GM12878 (cell line): Measurements from ENCODE around the gene HTR3A. TPM values are rescaled to one million over a fixed set of nuclear protein-coding genes. Genes with fewer than 3 reads are reported as not detected.

Source experiments
- ATAC-seq: fragments of 200-7000 bp; cut with Tn5 transposase; 3 replicates; pipeline ENCODE4 v1.9.1; 2020; ENCODE audit warnings: mild to moderate bottlenecking, moderate library complexity
- BruUV-seq: library from RNA; stranded (reverse); fragments of 400-500 nt; replicated peaks from 2 replicates; lab custom pipeline; 2021; lab: Mats Ljungman, UMichigan
- CTCF ChIA-PET: fragments of 300-600 bp; sonication (Branson Sonifier 250); formaldehyde crosslinking; extraction: SDS; loops from one replicate; lab custom pipeline; 2021; ENCODE audit warnings: inconsistent platforms; lab: Yijun Ruan, JAX
- POLR2A ChIA-PET: fragments of 350-600 bp; formaldehyde crosslinking; extraction: SDS; loops from one replicate; lab custom pipeline; 2021; ENCODE audit warnings: inconsistent platforms; lab: Charles Lee
- RAD21 ChIA-PET: fragments of 300-600 bp; sonication (Branson Sonifier 250); formaldehyde crosslinking; loops from one replicate; lab custom pipeline; 2023; ENCODE audit warnings: antibody characterized with exemption; ENCODE audit not compliant: unreplicated experiment; lab: Charles Lee
- SMC1A ChIA-PET: fragments of 300-600 bp; sonication (Branson Sonifier 250); formaldehyde crosslinking; loops from one replicate; lab custom pipeline; 2023; ENCODE audit not compliant: unreplicated experiment, uncharacterized antibody; lab: Charles Lee
- DNase-seq: peaks from one replicate; pipeline ENCODE4 v3.0.0-alpha.2; 2011; ENCODE audit warnings: low read depth, low spot score
- FAIRE-seq: peaks from 3 replicates; lab custom pipeline; 2011; peaks lifted over from hg19 to GRCh38; lab: Jason Lieb, UNC
- H2AFZ ChIP-seq: 2 replicates; pipeline ENCODE4 v1.6.0; 2011; ENCODE audit warnings: low read depth, low read length, control low read depth; ENCODE audit not compliant: control insufficient read depth
- H3K27ac ChIP-seq: 2 replicates; pipeline ENCODE4 v1.5.1; 2011; ENCODE audit warnings: control low read depth; ENCODE audit not compliant: control insufficient read depth, insufficient read depth
- H3K27me3 ChIP-seq, 2 experiments: replicated peaks in 1 of 2; 2 replicates each; pipeline versions ENCODE4 v1.6.0 to v1.6.1; 2011; ENCODE audit warnings: low read length in 1 of 2; ENCODE audit not compliant: control insufficient read depth in 2 of 2, insufficient read depth in 2 of 2
- H3K36me3 ChIP-seq, 2 experiments: 2 replicates each; pipeline ENCODE4 v1.5.1; 2011; ENCODE audit warnings: low read length in 1 of 2; ENCODE audit not compliant: control insufficient read depth in 2 of 2, insufficient read depth in 2 of 2
- H3K4me1 ChIP-seq: 2 replicates; pipeline ENCODE4 v1.6.1; 2011; ENCODE audit warnings: mild to moderate bottlenecking, low read length, moderate library complexity, mixed read lengths; ENCODE audit not compliant: control insufficient read depth, insufficient read depth
- H3K4me2 ChIP-seq: 2 replicates; pipeline ENCODE4 v1.6.0; 2011; ENCODE audit warnings: control low read depth; ENCODE audit not compliant: control insufficient read depth, insufficient read depth
- H3K4me3 ChIP-seq: fragments of 200-600 bp; sonication (generic); 2 replicates; pipeline ENCODE4 v1.5.1; 2016
- H3K79me2 ChIP-seq: 2 replicates; pipeline ENCODE4 v1.6.0; 2011; ENCODE audit warnings: low read length; ENCODE audit not compliant: control insufficient read depth, insufficient read depth
- H3K9ac ChIP-seq: 2 replicates; pipeline ENCODE4 v1.8.0; 2011; ENCODE audit warnings: low read length, control low read depth, mixed read lengths; ENCODE audit not compliant: control insufficient read depth, insufficient read depth
- H3K9me3 ChIP-seq: replicated peaks from 3 replicates; pipeline ENCODE4 v1.5.1; 2011; ENCODE audit warnings: mild to moderate bottlenecking, low read length; ENCODE audit not compliant: control insufficient read depth, insufficient read depth
- H4K20me1 ChIP-seq: 2 replicates; pipeline ENCODE4 v1.6.0; 2011; ENCODE audit not compliant: control insufficient read depth, insufficient read depth
- ATF7 ChIP-seq: fragments of 450-650 bp; IDR thresholded peaks from 2 replicates; pipeline ENCODE4 v1.6.1; 2016; ENCODE audit warnings: low read depth, mild to moderate bottlenecking
- MEF2A ChIP-seq: IDR thresholded peaks from 2 replicates; pipeline ENCODE4 v1.6.1; 2011; ENCODE audit warnings: low read depth, mild to moderate bottlenecking, low read length, moderate library complexity; ENCODE audit not compliant: insufficient read depth
- MTA2 ChIP-seq: fragments of 450-650 bp; IDR thresholded peaks from 2 replicates; pipeline ENCODE4 v1.6.1; 2016; ENCODE audit warnings: low read depth, mild to moderate bottlenecking, moderate library complexity
- PAX5 ChIP-seq: IDR thresholded peaks from 2 replicates; pipeline ENCODE4 v1.6.1; 2011; ENCODE audit warnings: low read depth, low read length, borderline replicate concordance
- PBX3 ChIP-seq: IDR thresholded peaks from 2 replicates; pipeline ENCODE4 v1.6.1; 2011; ENCODE audit warnings: mild to moderate bottlenecking, low read depth, low read length, moderate library complexity; ENCODE audit not compliant: insufficient replicate concordance
- POLR2A ChIP-seq: IDR thresholded peaks from 2 replicates; pipeline ENCODE4 v1.6.1; 2011; ENCODE audit warnings: low read depth, mild to moderate bottlenecking, low read length
- RB1 ChIP-seq: fragments of 450-650 bp; formaldehyde crosslinking; IDR thresholded peaks from 2 replicates; pipeline ENCODE4 v1.6.1; 2017; ENCODE audit warnings: mild to moderate bottlenecking, borderline replicate concordance
- SKIL ChIP-seq: fragments of 450-650 bp; IDR thresholded peaks from 2 replicates; pipeline ENCODE4 v1.6.1; 2017; ENCODE audit warnings: mild to moderate bottlenecking, low read depth, inconsistent platforms; ENCODE audit not compliant: poor library complexity, severe bottlenecking
- SPI1 ChIP-seq: IDR thresholded peaks from 2 replicates; pipeline ENCODE4 v1.6.1; 2011; ENCODE audit warnings: low read depth, mild to moderate bottlenecking, low read length, moderate library complexity, borderline replicate concordance; ENCODE audit not compliant: insufficient read depth
- SREBF1 ChIP-seq: IDR thresholded peaks from 2 replicates; pipeline ENCODE4 v1.6.1; 2012; ENCODE audit warnings: mild to moderate bottlenecking, low read length
- TAF1 ChIP-seq: IDR thresholded peaks from 2 replicates; pipeline ENCODE4 v1.6.1; 2011; ENCODE audit warnings: mild to moderate bottlenecking, low read depth, low read length, borderline replicate concordance
- TCF12 ChIP-seq: IDR thresholded peaks from 2 replicates; pipeline ENCODE4 v1.6.1; 2011; ENCODE audit warnings: low read depth, mild to moderate bottlenecking, low read length
- TCF7 ChIP-seq: IDR thresholded peaks from 2 replicates; pipeline ENCODE4 v1.6.1; 2014; ENCODE audit warnings: antibody characterized with exemption, borderline replicate concordance
- YBX1 ChIP-seq: fragments of 450-650 bp; IDR thresholded peaks from 2 replicates; pipeline ENCODE4 v1.6.1; 2016; ENCODE audit warnings: antibody characterized with exemption
- YY1 ChIP-seq: IDR thresholded peaks from 2 replicates; pipeline ENCODE4 v1.6.1; 2011; ENCODE audit warnings: low read depth, mild to moderate bottlenecking, low read length
- ZBTB33 ChIP-seq: fragments of 450-650 bp; IDR thresholded peaks from 2 replicates; pipeline ENCODE4 v1.6.1; 2017; ENCODE audit warnings: mild to moderate bottlenecking
- ZNF274 ChIP-seq: IDR thresholded peaks from one replicate; pipeline ENCODE4 v1.8.0; 2011; ENCODE audit not compliant: insufficient read length, insufficient read depth
- ZZZ3 ChIP-seq: IDR thresholded peaks from 2 replicates; pipeline ENCODE4 v1.6.1; 2011; ENCODE audit warnings: low read depth; ENCODE audit not compliant: control insufficient read depth, insufficient read length
- whole genome bisulfite sequencing: methylation state at CpG from one replicate; pipeline ENCODE4 v1.1.6; 2016; ENCODE audit warnings: low lambda C conversion rate; ENCODE audit not compliant: insufficient replicate concordance, insufficient coverage; ENCODE audit errors: missing lambda C conversion rate; 5-methylcytosine and 5-hydroxymethylcytosine counted together
- in situ Hi-C: fragments of 300-500 bp; cut with MboI; formaldehyde crosslinking; loops from 9 replicates; pipeline ENCODE4 v1.14.3; 2018; ENCODE audit warnings: mixed read lengths
- intact Hi-C: fragments of 100-400 bp; cut with micrococcal nuclease; formaldehyde crosslinking; loops from one replicate; pipeline ENCODE4 v1.14.2; 2022; ENCODE audit not compliant: unreplicated experiment
- polyA plus RNA-seq, 11 experiments: library from polyadenylated mRNA; depleted of rRNA in 4 of 11; unstranded in 6 of 11; stranded (reverse) in 5 of 11; fragments of >200 nt; fragmentation: Nextera tagmentation in 4 of 11; fragmentation: Illumina TruSeq in 1 of 11; extraction: Ambion mirVana in 4 of 11; extraction: Trizol in 1 of 11; gene quantifications; 1 replicate in 1 of 11; 2 replicates in 10 of 11; pipeline versions ENCODE4 v1.2.1 to v1.2.3, GENCODE V29; 2011 to 2016; ENCODE audit warnings: inconsistent platforms in 2 of 11, missing spikeins in 2 of 11, low read depth in 1 of 11
- total RNA-seq, 4 experiments: library from RNA; depleted of rRNA in 3 of 4; stranded (reverse); fragments of >200 nt in 3 of 4; fragmentation: Illumina TruSeq in 1 of 4; extraction: Trizol in 1 of 4; gene quantifications; 2 replicates each; pipeline versions ENCODE4 v1.2.1 to v1.2.3, GENCODE V29; 2013 to 2021

Gene HTR3A
- total and polyA plus RNA-seq, 10 of the 15 experiments (the other 5 are each of a cell fraction or from before 2014, with no cell fraction given): not detected

- TF ChIP-seq ZBTB33 (no peak), ATF7 (no peak), TCF12 (no peak), MTA2 (no peak), SPI1 (no peak), YY1 (no peak)
Measured at GRCh38 chr11:114025329-114025907, 50.5 kb downstream of the HTR3A start (continued).

- in situ Hi-C loops: no loop called here
- no peak overlapping the region for H3K4me3 ChIP-seq
- no peak overlapping the region for H3K4me2 ChIP-seq
- H3K27ac ChIP-seq: no peak overlapping the region
- no peak for ATAC-seq
- intact Hi-C loops: no loop called here
- H3K27me3 ChIP-seq: no peaks in the 10 kb centered on the region; a peak in 1 of 4 replicates
- H3K9me3 ChIP-seq: no peaks in the 10 kb centered on the region
- H4K20me1 ChIP-seq: no peaks in the 10 kb centered on the region
- no peaks in the 10 kb centered on the region for H3K4me1 ChIP-seq
- BruUV-seq: no TSS peak
- ChIA-PET RAD21 (no interaction called here), CTCF (no interaction called here), SMC1A (no interaction called here), POLR2A (no interaction called here)
- no peak for DNase-seq
- no peak for FAIRE-seq
- H2AFZ ChIP-seq: no peak overlapping the region
- no peak overlapping the region for H3K9ac ChIP-seq
- 7% methylated on average over 1 of the region's 1 CpG for WGBS
- H3K79me2 ChIP-seq: no peaks in the 10 kb centered on the region
- no peaks in the 10 kb centered on the region for H3K36me3 ChIP-seq
- TF ChIP-seq PBX3: no peak
- TF ChIP-seq RB1: no peak
- no peak for TF ChIP-seq POLR2A
- TF ChIP-seq PAX5: no peak
- TF ChIP-seq SREBF1: no peak
- TF ChIP-seq TCF7: no peak
- TF ChIP-seq TAF1: no peak
- no peak for TF ChIP-seq ZNF274
- no peak for TF ChIP-seq SKIL
- TF ChIP-seq YBX1: no peak
- no peak for TF ChIP-seq MEF2A
- no peak for TF ChIP-seq ZZZ3
Measured at GRCh38 chr11:114026355-114026754, 51.4 kb downstream of the HTR3A start.
